ENCODE measurements around the gene LRRC61.

The LRRC61 gene

GRCh38 chr7:150332852-150333635 is 9.9 kb downstream of the LRRC61 start:
- ATAC-seq = no peak
- TF ChIP-seq CREB5 (CRISPR knock-in tag; IDR thresholded peaks at IDR 0.05; ENCODE audit: low read depth) = no peak
- TF ChIP-seq PATZ1 (CRISPR knock-in tag; IDR thresholded peaks at IDR 0.05; ENCODE audit: borderline replicate concordance) = no peak
- no peak for TF ChIP-seq OSR1 (CRISPR knock-in tag; IDR thresholded peaks at IDR 0.05)
- TF ChIP-seq CSDC2 (CRISPR knock-in tag; IDR thresholded peaks at IDR 0.05) = no peak
- no peak for TF ChIP-seq TCF4 (CRISPR knock-in tag; IDR thresholded peaks at IDR 0.05; ENCODE audit: borderline replicate concordance)
- no peak for TF ChIP-seq ZNF70 (CRISPR knock-in tag; IDR thresholded peaks at IDR 0.05)
- TF ChIP-seq BACH2 (CRISPR knock-in tag; IDR thresholded peaks at IDR 0.05; ENCODE audit: borderline replicate concordance) = no peak
- TF ChIP-seq ISL1 (CRISPR knock-in tag; IDR thresholded peaks at IDR 0.05) = no peak
- no peak for TF ChIP-seq ZNF8 (CRISPR knock-in tag; IDR thresholded peaks at IDR 0.05)
- no peak for TF ChIP-seq ZFP30 (CRISPR knock-in tag; IDR thresholded peaks at IDR 0.05)
- TF ChIP-seq GLIS3 (CRISPR knock-in tag; IDR thresholded peaks at IDR 0.05) = no peak
- TF ChIP-seq, protein P1, sequence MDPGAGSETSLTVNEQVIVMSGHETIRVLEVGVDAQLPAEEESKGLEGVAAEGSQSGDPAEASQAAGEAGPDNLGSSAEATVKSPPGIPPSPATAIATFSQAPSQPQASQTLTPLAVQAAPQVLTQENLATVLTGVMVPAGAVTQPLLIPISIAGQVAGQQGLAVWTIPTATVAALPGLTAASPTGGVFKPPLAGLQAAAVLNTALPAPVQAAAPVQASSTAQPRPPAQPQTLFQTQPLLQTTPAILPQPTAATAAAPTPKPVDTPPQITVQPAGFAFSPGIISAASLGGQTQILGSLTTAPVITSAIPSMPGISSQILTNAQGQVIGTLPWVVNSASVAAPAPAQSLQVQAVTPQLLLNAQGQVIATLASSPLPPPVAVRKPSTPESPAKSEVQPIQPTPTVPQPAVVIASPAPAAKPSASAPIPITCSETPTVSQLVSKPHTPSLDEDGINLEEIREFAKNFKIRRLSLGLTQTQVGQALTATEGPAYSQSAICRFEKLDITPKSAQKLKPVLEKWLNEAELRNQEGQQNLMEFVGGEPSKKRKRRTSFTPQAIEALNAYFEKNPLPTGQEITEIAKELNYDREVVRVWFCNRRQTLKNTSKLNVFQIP (CRISPR knock-in tag; IDR thresholded peaks at IDR 0.05; ENCODE audit: borderline replicate concordance, low read depth) = no peak
- no peak for TF ChIP-seq TOX (CRISPR knock-in tag; IDR thresholded peaks at IDR 0.05; ENCODE audit: borderline replicate concordance)
- TF ChIP-seq SNAI2 (CRISPR knock-in tag; IDR thresholded peaks at IDR 0.05) = no peak
- TF ChIP-seq ARNTL (CRISPR knock-in tag; IDR thresholded peaks at IDR 0.05; ENCODE audit: borderline replicate concordance, low read depth) = no peak
- TF ChIP-seq, protein P2, sequence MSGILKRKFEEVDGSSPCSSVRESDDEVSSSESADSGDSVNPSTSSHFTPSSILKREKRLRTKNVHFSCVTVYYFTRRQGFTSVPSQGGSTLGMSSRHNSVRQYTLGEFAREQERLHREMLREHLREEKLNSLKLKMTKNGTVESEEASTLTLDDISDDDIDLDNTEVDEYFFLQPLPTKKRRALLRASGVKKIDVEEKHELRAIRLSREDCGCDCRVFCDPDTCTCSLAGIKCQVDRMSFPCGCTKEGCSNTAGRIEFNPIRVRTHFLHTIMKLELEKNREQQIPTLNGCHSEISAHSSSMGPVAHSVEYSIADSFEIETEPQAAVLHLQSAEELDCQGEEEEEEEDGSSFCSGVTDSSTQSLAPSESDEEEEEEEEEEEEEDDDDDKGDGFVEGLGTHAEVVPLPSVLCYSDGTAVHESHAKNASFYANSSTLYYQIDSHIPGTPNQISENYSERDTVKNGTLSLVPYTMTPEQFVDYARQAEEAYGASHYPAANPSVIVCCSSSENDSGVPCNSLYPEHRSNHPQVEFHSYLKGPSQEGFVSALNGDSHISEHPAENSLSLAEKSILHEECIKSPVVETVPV (CRISPR knock-in tag; IDR thresholded peaks at IDR 0.05) = no peak
- TF ChIP-seq ZC3H10 (CRISPR knock-in tag; IDR thresholded peaks at IDR 0.05) = no peak
- no peak for TF ChIP-seq ESRRG (CRISPR knock-in tag; IDR thresholded peaks at IDR 0.05)

GRCh38 chr7:150333659-150334058 is 10.5 kb downstream of the LRRC61 start:
- no peak for ATAC-seq
- TF ChIP-seq, protein P2 (CRISPR knock-in tag; IDR thresholded peaks at IDR 0.05) = no peak
- TF ChIP-seq ESRRG (CRISPR knock-in tag; IDR thresholded peaks at IDR 0.05) (no peak), ZFP30 (CRISPR knock-in tag; IDR thresholded peaks at IDR 0.05) (no peak), PATZ1 (CRISPR knock-in tag; IDR thresholded peaks at IDR 0.05; ENCODE audit: borderline replicate concordance) (no peak), PPARA (CRISPR knock-in tag; IDR thresholded peaks at IDR 0.05; ENCODE audit: borderline replicate concordance) (no peak), CSDC2 (CRISPR knock-in tag; IDR thresholded peaks at IDR 0.05) (no peak), GLIS3 (CRISPR knock-in tag; IDR thresholded peaks at IDR 0.05) (no peak), TOX (CRISPR knock-in tag; IDR thresholded peaks at IDR 0.05; ENCODE audit: borderline replicate concordance) (no peak), RARB (CRISPR knock-in tag; IDR thresholded peaks at IDR 0.05) (no peak), CREB5 (CRISPR knock-in tag; IDR thresholded peaks at IDR 0.05; ENCODE audit: low read depth) (no peak), ZNF70 (CRISPR knock-in tag; IDR thresholded peaks at IDR 0.05) (no peak), TCF4 (CRISPR knock-in tag; IDR thresholded peaks at IDR 0.05; ENCODE audit: borderline replicate concordance) (no peak), ZNF565 (CRISPR knock-in tag; conservative IDR thresholded peaks at IDR 0.05; ENCODE audit: low read depth) (no peak)
- TF ChIP-seq, protein P3, sequence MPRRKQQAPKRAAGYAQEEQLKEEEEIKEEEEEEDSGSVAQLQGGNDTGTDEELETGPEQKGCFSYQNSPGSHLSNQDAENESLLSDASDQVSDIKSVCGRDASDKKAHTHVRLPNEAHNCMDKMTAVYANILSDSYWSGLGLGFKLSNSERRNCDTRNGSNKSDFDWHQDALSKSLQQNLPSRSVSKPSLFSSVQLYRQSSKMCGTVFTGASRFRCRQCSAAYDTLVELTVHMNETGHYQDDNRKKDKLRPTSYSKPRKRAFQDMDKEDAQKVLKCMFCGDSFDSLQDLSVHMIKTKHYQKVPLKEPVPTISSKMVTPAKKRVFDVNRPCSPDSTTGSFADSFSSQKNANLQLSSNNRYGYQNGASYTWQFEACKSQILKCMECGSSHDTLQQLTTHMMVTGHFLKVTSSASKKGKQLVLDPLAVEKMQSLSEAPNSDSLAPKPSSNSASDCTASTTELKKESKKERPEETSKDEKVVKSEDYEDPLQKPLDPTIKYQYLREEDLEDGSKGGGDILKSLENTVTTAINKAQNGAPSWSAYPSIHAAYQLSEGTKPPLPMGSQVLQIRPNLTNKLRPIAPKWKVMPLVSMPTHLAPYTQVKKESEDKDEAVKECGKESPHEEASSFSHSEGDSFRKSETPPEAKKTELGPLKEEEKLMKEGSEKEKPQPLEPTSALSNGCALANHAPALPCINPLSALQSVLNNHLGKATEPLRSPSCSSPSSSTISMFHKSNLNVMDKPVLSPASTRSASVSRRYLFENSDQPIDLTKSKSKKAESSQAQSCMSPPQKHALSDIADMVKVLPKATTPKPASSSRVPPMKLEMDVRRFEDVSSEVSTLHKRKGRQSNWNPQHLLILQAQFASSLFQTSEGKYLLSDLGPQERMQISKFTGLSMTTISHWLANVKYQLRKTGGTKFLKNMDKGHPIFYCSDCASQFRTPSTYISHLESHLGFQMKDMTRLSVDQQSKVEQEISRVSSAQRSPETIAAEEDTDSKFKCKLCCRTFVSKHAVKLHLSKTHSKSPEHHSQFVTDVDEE (CRISPR knock-in tag; IDR thresholded peaks at IDR 0.05) = no peak
